A549 (cell line): Measurements from ENCODE around the gene CPED1. TPM values are rescaled to one million over a fixed set of nuclear protein-coding genes. Genes with fewer than 3 reads are reported as not detected.
"Not testable (repeated sequence)": the region's sequence is repeated elsewhere in the genome, so short reads cannot be mapped to it uniquely, and the experiment has no call there.

ENCODE experiments used
- ATAC-seq, 2 experiments: fragments of 200-7000 bp in 1 of 2; fragments of >200 bp in 1 of 2; cut with Nextera tagmentation in 1 of 2; cut with Tn5 transposase in 1 of 2; 3 replicates each; pipeline versions ENCODE4 v1.8.0 to v1.9.1; 2018 to 2020; ENCODE audit warnings: mild to moderate bottlenecking in 1 of 2, moderate library complexity in 1 of 2
- CTCF ChIA-PET: fragments of 300-600 bp; sonication (Branson Sonifier 250); formaldehyde crosslinking; extraction: SDS; loops from one replicate; lab custom pipeline; 2021; ENCODE audit warnings: antibody characterized with exemption, inconsistent platforms; lab: Yijun Ruan, JAX
- POLR2A ChIA-PET: fragments of 350-600 bp; formaldehyde crosslinking; extraction: SDS; loops from one replicate; lab custom pipeline; 2021; ENCODE audit warnings: antibody characterized with exemption, inconsistent platforms; lab: Yijun Ruan, JAX
- DNase-seq, 2 experiments: peaks; one replicate each; pipeline versions ENCODE4 v3.0.0 to v3.0.0-alpha.2; 2011 to 2016; ENCODE audit warnings: low read depth in 1 of 2, low spot score in 1 of 2
- FAIRE-seq: peaks from 2 replicates; lab custom pipeline; 2011; peaks lifted over from hg19 to GRCh38; lab: Jason Lieb, UNC
- H3K27ac ChIP-seq, 2 experiments: fragments of >200 bp; sonication (Bioruptor Twin); formaldehyde crosslinking; 3 replicates each; pipeline ENCODE4 v1.5.1; 2016 to 2017
- H3K4me1 ChIP-seq: fragments of >200 bp; sonication (Bioruptor Twin); formaldehyde crosslinking; 3 replicates; pipeline ENCODE4 v1.6.1; 2016
- H3K4me2 ChIP-seq: fragments of >200 bp; sonication (Bioruptor Twin); formaldehyde crosslinking; 3 replicates; pipeline ENCODE4 v1.6.1; 2016
- H3K4me3 ChIP-seq: fragments of >200 bp; sonication (Bioruptor Twin); formaldehyde crosslinking; 3 replicates; pipeline ENCODE4 v1.5.1; 2016
- H3K9me3 ChIP-seq: fragments of >200 bp; sonication (Bioruptor Twin); formaldehyde crosslinking; 3 replicates; pipeline ENCODE4 v1.6.1; 2016
- CHD2 ChIP-seq: fragments of 150-350 bp; IDR thresholded peaks from 2 replicates; pipeline ENCODE4 v1.6.1; 2014; ENCODE audit warnings: low read length; ENCODE audit not compliant: partially characterized antibody
- EHF ChIP-seq: fragments of 250-450 bp; sonication (Bioruptor Pico); IDR thresholded peaks from 2 replicates; pipeline ENCODE4 v1.5.0; 2020; ENCODE audit warnings: mild to moderate bottlenecking
- EHMT2 ChIP-seq: fragments of 200-600 bp; sonication (generic); IDR thresholded peaks from 2 replicates; pipeline ENCODE4 v1.6.1; 2016; ENCODE audit warnings: antibody characterized with exemption, low read depth, mild to moderate bottlenecking, moderate library complexity
- ESRRA ChIP-seq: fragments of 150-350 bp; IDR thresholded peaks from 2 replicates; pipeline ENCODE4 v1.6.1; 2014; ENCODE audit warnings: mild to moderate bottlenecking, low read length, borderline replicate concordance
- FOSL2 ChIP-seq, 2 experiments: fragments of 450-650 bp in 1 of 2; fragments of >200 bp in 1 of 2; sonication (Bioruptor Twin) in 1 of 2; formaldehyde crosslinking; IDR thresholded peaks; 2 replicates each; pipeline versions ENCODE4 v1.5.0 to v1.6.1; 2016 to 2020; ENCODE audit warnings: mild to moderate bottlenecking in 1 of 2, moderate library complexity in 1 of 2
- GATA3 ChIP-seq: IDR thresholded peaks from 2 replicates; pipeline ENCODE4 v1.6.1; 2012; ENCODE audit warnings: borderline replicate concordance
- HEYL ChIP-seq: fragments of 250-450 bp; sonication (Bioruptor Pico); IDR thresholded peaks from 2 replicates; pipeline ENCODE4 v1.8.0; 2021; ENCODE audit warnings: mild to moderate bottlenecking, moderate library complexity
- HOXB5 ChIP-seq: fragments of 250-450 bp; sonication (Bioruptor Pico); IDR thresholded peaks from 2 replicates; pipeline ENCODE4 v1.5.0; 2020; ENCODE audit warnings: mild to moderate bottlenecking, moderate library complexity
- KDM5A ChIP-seq: fragments of 200-600 bp; sonication (generic); IDR thresholded peaks from 2 replicates; pipeline ENCODE4 v1.6.1; 2016; ENCODE audit warnings: antibody characterized with exemption, mild to moderate bottlenecking
- RFX5 ChIP-seq: fragments of 450-650 bp; IDR thresholded peaks from 2 replicates; pipeline ENCODE4 v1.7.1; 2014; ENCODE audit warnings: antibody characterized with exemption, mild to moderate bottlenecking, moderate library complexity
- ZFP36 ChIP-seq: fragments of 450-650 bp; IDR thresholded peaks from 2 replicates; pipeline ENCODE4 v1.6.1; 2014; ENCODE audit warnings: borderline replicate concordance; ENCODE audit not compliant: partially characterized antibody
- WGBS: methylation state at CpG from one replicate; pipeline ENCODE4 v1.1.6; 2017; ENCODE audit errors: missing lambda C conversion rate; 5-methylcytosine and 5-hydroxymethylcytosine counted together
- polyA plus RNA-seq, 4 experiments: library from polyadenylated mRNA; depleted of rRNA in 3 of 4; stranded (reverse); fragments of >200 nt; fragmentation: RNase III in 1 of 4; extraction: RNeasy Plus Mini Kit Qiagen cat#74134 plus additional on column Dnase treatment in 1 of 4; gene quantifications; 2 replicates in 3 of 4; 3 replicates in 1 of 4; pipeline ENCODE4 v1.2.3, GENCODE V29; 2011 to 2017
- TF ChIP-seq, protein P1 (sequence below): IDR thresholded peaks from 2 replicates; pipeline ENCODE4 v1.6.1; 2012
- TF ChIP-seq, protein P2 (sequence below): fragments of 250-450 bp; sonication (Bioruptor Pico); IDR thresholded peaks from 2 replicates; pipeline ENCODE4 v1.5.0; 2020; ENCODE audit warnings: low read depth, mild to moderate bottlenecking, moderate library complexity
- TF ChIP-seq, protein P3 (sequence below): fragments of 250-450 bp; sonication (Bioruptor Pico); IDR thresholded peaks from 2 replicates; pipeline ENCODE4 v1.5.0; 2021; ENCODE audit warnings: mild to moderate bottlenecking, moderate library complexity, borderline replicate concordance
- TF ChIP-seq, protein P4 (sequence below): fragments of >200 bp; sonication (Bioruptor Twin); formaldehyde crosslinking; IDR thresholded peaks from 3 replicates; pipeline ENCODE4 v1.6.1; 2016

CPED1 gene
- polyA plus RNA-seq, 2 of the 4 experiments (the other 2 are of a cell fraction) = 0.03 TPM; not detected in 1

DNA sequence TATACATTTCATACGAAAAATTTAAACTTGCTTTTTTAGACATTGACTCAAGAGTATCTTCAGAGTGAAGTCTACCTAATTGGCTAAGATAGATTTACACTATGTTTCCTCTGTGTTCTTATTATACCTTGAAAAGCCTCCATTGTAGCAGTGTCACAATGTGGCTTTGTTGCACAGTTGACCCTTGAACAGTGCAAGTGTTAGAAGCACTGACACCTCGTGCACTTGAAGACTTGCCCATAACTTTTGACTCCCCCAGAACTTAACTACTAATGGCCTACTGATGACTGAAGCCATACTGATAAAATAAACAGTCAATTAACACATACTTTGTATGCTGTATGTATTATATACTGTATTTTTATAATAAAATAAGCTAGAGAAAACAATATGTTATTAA lies 84.3 kb downstream of the CPED1 start:
- CTCF ChIA-PET = no interaction called here
- TF ChIP-seq, protein P1, sequence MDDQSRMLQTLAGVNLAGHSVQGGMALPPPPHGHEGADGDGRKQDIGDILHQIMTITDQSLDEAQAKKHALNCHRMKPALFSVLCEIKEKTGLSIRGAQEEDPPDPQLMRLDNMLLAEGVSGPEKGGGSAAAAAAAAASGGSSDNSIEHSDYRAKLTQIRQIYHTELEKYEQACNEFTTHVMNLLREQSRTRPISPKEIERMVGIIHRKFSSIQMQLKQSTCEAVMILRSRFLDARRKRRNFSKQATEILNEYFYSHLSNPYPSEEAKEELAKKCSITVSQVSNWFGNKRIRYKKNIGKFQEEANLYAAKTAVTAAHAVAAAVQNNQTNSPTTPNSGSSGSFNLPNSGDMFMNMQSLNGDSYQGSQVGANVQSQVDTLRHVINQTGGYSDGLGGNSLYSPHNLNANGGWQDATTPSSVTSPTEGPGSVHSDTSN = no peak
- no peak for TF ChIP-seq EHMT2
- TF ChIP-seq, protein P2, sequence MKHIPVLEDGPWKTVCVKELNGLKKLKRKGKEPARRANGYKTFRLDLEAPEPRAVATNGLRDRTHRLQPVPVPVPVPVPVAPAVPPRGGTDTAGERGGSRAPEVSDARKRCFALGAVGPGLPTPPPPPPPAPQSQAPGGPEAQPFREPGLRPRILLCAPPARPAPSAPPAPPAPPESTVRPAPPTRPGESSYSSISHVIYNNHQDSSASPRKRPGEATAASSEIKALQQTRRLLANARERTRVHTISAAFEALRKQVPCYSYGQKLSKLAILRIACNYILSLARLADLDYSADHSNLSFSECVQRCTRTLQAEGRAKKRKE (CRISPR knock-in tag) = no peak

DNA sequence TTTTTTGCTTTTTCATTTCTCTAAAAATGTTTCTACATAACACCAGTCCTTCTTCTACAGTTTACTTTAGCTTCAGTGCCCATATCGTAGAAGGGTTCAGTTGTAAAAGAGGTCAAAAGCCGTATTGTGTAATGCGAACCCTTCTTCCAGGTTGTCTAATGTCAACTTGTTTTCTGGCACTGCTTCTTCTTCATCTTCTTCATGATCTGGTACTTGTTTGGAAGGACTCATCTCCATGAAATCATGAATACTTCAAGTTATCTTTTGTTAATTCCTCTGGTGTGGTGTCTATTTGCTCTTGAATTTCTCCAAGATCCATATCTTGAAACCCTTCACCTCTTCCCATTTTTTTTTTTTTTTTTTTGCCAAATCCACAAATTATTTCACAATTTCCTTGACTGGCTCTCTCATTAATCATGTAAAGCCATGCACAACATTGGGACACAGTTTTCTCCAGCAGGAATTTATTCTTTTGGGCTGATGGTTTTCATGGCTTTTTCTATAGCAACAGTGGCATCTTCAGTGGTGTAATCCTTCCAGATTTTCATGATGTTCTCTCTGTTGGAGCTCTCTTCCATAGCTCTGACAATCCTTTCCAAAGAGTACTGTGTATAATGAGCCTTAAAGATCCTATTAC lies 85.1 kb downstream of the CPED1 start:
- POLR2A ChIA-PET = no interaction called here
- 40% methylated on average over 3 of the region's 3 CpGs for WGBS
- no peak overlapping the region for H3K4me3 ChIP-seq
- H3K27ac ChIP-seq = no peak overlapping the region
- FAIRE-seq (no peak), ATAC-seq (no peak), DNase-seq (no peak)
- no peaks in the 10 kb centered on the region for H3K4me1 ChIP-seq
- no peak overlapping the region for H3K4me2 ChIP-seq
- H3K9me3 ChIP-seq = no peaks in the 10 kb centered on the region
- no peak for TF ChIP-seq EHMT2
- TF ChIP-seq ESRRA = no peak
- TF ChIP-seq, protein P3, sequence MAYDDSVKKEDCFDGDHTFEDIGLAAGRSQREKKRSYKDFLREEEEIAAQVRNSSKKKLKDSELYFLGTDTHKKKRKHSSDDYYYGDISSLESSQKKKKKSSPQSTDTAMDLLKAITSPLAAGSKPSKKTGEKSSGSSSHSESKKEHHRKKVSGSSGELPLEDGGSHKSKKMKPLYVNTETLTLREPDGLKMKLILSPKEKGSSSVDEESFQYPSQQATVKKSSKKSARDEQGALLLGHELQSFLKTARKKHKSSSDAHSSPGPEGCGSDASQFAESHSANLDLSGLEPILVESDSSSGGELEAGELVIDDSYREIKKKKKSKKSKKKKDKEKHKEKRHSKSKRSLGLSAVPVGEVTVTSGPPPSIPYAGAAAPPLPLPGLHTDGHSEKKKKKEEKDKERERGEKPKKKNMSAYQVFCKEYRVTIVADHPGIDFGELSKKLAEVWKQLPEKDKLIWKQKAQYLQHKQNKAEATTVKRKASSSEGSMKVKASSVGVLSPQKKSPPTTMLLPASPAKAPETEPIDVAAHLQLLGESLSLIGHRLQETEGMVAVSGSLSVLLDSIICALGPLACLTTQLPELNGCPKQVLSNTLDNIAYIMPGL = no peak
- TF ChIP-seq RFX5 = no peak
- TF ChIP-seq ZFP36 = no peak
- no peak for TF ChIP-seq HOXB5
- no peak for TF ChIP-seq EHF (CRISPR knock-in tag)
- TF ChIP-seq, protein P4, sequence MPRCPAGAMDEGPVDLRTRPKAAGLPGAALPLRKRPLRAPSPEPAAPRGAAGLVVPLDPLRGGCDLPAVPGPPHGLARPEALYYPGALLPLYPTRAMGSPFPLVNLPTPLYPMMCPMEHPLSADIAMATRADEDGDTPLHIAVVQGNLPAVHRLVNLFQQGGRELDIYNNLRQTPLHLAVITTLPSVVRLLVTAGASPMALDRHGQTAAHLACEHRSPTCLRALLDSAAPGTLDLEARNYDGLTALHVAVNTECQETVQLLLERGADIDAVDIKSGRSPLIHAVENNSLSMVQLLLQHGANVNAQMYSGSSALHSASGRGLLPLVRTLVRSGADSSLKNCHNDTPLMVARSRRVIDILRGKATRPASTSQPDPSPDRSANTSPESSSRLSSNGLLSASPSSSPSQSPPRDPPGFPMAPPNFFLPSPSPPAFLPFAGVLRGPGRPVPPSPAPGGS = no peak
- TF ChIP-seq KDM5A = no peak
- TF ChIP-seq CHD2 = no peak
- no peak for TF ChIP-seq HEYL (CRISPR knock-in tag)
- no peak for TF ChIP-seq FOSL2 (IDR thresholded peaks at IDR 0.05)
- TF ChIP-seq FOSL2 (CRISPR knock-in tag; IDR thresholded peaks at IDR 0.05) = no peak
- TF ChIP-seq GATA3 = no peak
- CTCF ChIA-PET = interaction anchor here (0.6 kb wide), 1 partner anchor 36 kb away, joined by 4 read pairs; no protein-coding TSS in a partner anchor

More for the DNA sequence above, 84.3 kb downstream of the CPED1 start:
- no peak overlapping the region for H3K27ac ChIP-seq
- H3K9me3 ChIP-seq = no peaks in the 10 kb centered on the region
- no peaks in the 10 kb centered on the region for H3K4me1 ChIP-seq
- POLR2A ChIA-PET = no interaction called here
- H3K4me3 ChIP-seq = no peak overlapping the region
- DNase-seq (no peak), FAIRE-seq (no peak), ATAC-seq (no peak)
- 6% methylated on average over 2 of the region's 2 CpGs for WGBS
- H3K4me2 ChIP-seq = no peak overlapping the region

DNA sequence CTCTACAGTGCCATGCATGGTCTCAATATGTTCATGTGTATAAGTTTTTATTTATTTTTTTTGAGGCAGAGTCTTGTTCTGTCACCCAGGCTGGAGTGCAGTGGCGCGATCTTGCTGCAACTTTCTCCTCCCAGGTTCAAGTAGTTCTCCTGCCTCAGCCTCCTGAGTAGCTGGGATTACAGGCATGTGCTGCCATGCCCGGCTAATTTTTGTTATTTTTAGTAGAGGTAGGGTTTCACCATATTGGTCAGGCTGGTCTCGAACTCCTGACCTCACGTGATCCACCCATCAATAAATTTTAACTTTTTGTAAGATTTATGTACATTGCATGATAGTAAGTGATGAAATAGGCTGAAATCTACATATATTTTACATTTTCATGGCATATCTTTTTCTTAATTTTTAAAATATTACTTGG lies 86.9 kb downstream of the CPED1 start:
- H3K27ac ChIP-seq, H3K4me3 ChIP-seq, DNase-seq, POLR2A ChIA-PET, H3K4me2 ChIP-seq, FAIRE-seq, H3K9me3 ChIP-seq, ATAC-seq, H3K4me1 ChIP-seq: not testable (repeated sequence)
- CTCF ChIA-PET = interaction anchor here (1.0 to 2.4 kb wide), 2 partner anchors 89 to 269 kb away, joined by 3 to 13 read pairs; no protein-coding TSS in a partner anchor
- WGBS = 48% methylated on average over 5 of the region's 5 CpGs
